DOHH2 (cell line): ENCODE results near the gene SIRT2.

Source experiments
- CTCF ChIP-seq: fragments of 200-600 bp; sonication (generic); IDR thresholded peaks from one replicate; pipeline ENCODE4 v1.5.1; 2014; ENCODE audit warnings: antibody characterized with exemption, mild to moderate bottlenecking, low read depth, low read length; ENCODE audit not compliant: poor library complexity, severe bottlenecking
- EZH2phosphoT487 ChIP-seq: fragments of 200-600 bp; sonication (generic); IDR thresholded peaks from 2 replicates; pipeline ENCODE4 v1.6.1; 2017; ENCODE audit warnings: borderline replicate concordance, mild to moderate bottlenecking, antibody characterized with exemption, low read length, moderate library complexity, mixed read lengths

GRCh38 chr19:38928391-38929001 lies 29.1 kb upstream of the SIRT2 start:
- TF ChIP-seq CTCF = no peak
- no peak for TF ChIP-seq EZH2phosphoT487
